ENCODE measurements around the gene MAB21L3.
A peak's percentile ranks its signal among the peaks of the same experiment; 100 is the strongest.

MAB21L3 gene

GRCh38 chr1:116112388-116113140 is 1.4 kb downstream of the MAB21L3 start:
- no peak for DNase-seq

DNA sequence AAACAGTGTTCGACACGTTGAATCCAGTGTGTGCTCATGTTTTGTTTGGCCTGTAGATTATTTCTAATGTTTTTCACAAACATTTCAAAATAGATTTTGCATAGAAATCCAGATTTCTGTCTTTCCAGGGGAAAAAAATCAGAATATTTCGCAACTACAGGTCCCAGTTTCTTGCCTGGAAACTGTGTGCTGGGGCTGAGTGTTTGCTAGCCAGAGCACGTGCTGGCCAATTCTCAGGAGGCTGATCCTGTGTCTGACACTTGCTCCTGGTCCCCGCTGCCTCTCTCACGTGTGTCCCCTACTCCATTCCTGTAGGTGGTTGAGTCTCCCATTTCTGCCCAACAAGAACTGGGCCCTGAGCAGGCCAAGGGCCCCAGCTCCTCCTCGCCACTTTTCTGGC is 2.4 kb downstream of the MAB21L3 start:
- DNase-seq = no peak

DNA sequence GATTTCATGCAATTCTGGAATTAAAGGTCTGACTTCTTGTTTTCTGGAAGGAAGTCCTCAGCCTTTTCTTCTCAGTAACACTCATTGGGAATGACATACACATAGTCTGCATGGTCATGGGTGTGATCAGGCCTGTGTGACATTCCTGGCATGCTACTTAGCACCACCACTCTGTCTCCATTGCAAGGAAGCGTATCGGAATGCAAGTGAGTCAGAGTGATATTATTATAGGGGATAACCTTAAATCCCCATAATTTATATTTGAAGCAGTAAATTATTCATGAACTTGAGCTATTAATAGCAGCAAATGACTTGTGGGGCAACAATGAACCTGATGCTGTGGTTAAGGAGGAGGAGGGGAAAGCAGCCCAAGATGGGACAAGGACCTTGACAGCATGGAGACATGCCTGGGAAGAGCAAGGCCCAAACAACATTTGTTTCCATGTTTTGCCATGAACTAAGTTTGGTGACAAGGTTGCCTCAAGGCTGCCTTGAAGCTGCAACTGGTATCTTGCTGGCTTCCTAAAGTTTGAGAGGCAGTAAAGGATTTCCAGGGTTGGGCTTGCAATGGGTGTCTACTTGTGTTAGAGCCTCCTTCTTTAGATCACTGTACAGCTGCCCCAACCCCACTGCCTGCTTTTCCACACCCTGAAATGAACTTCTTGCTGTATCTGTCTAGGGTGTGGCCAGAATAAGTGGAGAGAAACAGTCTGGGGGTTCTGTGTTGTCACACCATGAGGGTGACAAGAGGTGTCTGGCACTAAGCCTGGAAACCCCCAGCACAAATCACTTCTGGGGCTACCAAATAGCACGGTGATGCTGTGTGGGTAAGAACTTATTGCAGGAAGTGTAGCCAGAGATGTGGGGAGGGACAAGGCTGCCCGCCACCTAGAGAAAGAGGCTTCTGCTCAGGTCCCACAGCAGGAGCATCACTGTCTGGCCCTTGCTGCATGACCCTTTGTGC is 4.6 kb downstream of the MAB21L3 start:
- no peak for DNase-seq

GRCh38 chr1:116118471-116118870 is 7.3 kb downstream of the MAB21L3 start:
- DNase-seq = no peak

- no peak for DNase-seq
Observed at GRCh38 chr1:116119876-116120275, 8.7 kb downstream of the MAB21L3 start.

DNA sequence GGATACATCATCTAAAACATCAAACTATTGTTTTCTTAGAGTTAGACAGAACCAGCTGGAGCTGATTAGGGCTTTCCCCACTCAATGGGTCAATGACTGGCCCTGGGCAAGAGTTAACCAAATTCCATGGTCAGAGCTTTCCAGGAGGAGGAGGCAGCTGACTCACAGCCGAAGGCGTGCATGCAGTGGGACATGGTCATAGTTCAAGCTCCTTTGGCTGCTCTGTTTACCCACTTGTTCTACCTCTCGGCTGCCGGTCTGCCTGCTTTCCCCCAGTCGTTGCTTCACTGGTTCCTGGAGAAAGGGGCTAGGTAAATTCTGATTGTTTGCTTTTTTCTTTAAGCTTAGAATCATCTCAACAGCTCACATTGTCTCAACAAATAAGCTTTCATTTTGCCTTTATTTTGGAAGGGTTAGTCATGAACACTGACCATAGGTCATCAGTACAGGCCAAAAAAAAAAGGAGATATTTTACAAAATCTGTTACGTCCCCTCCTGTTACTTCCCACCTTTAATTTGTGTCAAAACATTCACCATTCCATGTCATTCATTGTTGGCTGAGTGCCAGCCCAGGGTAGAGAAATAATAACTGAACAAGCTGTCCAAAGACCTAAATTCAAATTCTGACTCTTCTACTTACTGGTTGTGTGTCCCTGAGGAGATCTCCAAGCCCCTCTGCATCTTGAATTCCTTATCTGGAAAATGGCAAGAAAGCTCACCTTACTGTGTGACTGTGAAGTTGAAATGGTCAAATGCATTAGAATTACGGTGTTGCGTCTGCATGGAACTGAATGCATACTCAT is 12.0 kb downstream of the MAB21L3 start:
- no peak for DNase-seq

DNA sequence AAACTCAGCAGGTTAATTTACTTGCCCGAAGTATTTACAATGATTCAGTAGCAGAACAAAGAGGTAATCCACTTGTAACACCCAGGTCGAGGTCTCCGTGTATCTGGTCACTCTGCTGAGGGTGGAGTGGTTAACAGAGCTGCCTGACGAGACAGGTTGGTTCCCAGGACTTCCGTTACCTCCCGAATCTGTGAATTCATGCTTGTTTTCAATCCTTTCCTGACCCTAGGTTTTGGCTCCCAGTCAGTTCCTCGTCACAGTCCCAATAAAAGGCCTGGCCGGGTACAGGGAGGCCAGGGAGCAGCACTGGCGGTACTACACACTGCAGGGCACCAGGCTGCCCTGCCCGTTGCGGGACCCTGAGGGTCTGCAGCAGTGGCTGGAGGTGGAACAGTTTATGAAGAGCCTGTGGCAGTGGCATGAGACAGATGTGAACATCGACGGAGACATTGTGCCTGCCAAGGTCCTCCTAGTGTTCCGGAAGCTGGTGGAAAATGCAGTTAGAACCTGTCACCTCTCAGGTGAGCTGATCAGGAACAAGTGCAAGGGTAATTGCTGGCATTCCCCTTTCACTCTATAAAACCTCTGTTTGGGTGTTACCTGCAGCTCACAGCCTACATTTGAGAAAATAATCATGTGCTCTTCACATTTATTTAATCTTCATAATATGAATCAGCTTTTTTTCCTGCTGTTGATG is 12.8 kb downstream of the MAB21L3 start:
- no peak for DNase-seq

- no peak for DNase-seq
Observed at GRCh38 chr1:116125758-116126157, 14.6 kb downstream of the MAB21L3 start.

- no peak for DNase-seq
Observed at GRCh38 chr1:116126281-116126680, 15.1 kb downstream of the MAB21L3 start.

DNA sequence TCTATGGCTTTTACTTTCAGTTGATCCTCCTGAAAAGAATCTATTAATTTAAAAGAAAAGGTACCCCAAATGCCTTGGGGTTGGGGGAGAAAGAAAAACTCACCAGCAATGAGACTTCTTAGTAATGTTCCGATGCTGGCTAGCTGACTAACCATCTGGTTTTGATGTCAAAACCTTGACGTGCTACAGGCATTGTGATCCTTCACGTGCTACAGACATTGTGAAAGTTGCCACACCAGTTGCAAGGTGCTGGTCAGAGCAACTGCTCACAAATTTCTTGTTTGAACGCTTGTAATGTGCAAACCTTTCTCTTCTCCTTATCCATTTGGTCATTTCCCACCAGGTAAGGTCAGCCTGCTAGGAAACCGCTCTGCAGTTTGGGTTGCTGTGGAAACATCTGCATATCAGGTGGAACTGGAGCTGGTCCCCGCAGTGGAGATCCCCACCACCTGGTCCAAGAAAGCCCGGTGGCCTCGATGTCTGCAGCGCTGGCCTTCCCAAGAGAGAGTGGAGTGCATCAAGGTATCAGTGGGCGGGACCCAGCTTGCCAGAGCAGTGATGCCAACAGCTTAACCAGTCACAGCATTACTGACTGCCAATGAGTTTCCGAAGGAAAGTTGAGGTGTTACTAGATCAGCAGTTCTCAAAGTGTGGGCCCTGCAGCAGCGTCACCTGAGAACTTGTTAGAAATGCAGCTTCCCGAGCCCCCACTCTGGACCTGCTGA is 16.1 kb downstream of the MAB21L3 start:
- DNase-seq = peak; percentile 35

- no peak for DNase-seq
Observed at GRCh38 chr1:116127848-116128540, 16.8 kb downstream of the MAB21L3 start.

- DNase-seq = peak; percentile 71
Observed at GRCh38 chr1:116128664-116129063, 17.5 kb downstream of the MAB21L3 start.

DNA sequence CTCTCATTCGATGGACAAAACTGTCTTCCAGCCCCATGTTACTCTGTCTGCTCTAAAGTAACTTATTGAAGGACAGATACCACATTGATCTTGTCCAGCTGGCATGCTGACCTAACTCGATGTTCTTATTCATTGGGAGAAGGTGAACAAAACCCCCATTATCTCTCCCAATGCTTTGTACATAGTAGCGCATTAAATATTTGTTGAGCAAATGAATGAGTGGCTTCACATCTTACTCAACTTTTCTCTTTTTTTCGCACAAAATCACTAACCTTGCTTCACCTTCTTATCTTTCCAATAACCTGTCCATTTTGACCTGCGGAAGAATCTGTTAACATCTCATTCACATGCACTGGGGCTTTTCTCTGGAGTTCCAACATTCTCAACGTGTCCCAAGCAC is 18.3 kb downstream of the MAB21L3 start:
- DNase-seq = no peak

DNA sequence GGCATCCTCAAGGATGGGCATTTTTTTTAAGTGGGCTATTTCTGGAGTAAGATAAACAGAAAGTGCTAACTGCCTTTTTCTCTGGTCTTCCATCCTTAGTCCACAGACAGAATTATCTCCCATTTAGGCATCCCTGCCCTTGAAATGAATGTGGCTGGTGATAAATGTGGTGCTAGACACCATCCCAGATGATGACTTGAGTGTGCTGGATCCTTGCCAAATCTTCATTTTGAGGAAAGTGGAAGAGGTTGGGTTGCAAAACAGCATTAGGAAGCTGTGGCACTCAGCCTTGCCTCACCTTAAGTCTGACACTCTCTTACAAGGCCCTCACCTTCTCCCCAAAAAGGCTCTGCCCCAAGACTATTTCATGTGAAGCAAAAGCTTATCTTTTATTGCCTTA is 19.2 kb downstream of the MAB21L3 start:
- DNase-seq = no peak

DNA sequence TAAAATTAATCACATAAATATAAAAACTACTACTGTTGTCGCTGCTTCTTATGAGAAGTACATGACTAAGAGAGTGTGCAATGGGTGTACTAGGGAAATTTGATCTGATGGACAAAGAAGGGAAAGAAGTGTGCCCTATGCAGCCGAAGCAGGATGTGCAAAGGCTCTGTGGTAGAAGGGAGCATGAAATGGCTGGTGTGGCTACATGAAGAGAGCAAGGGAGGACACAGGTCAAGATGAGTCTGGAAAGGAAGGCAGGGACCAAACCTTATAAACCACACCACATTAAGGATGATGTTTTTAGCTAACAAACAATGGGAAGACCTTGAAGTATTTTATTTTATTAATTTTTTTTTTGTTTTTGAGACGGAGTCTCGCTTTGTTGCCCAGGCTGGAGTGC is 20.0 kb downstream of the MAB21L3 start:
- DNase-seq = no peak

DNA sequence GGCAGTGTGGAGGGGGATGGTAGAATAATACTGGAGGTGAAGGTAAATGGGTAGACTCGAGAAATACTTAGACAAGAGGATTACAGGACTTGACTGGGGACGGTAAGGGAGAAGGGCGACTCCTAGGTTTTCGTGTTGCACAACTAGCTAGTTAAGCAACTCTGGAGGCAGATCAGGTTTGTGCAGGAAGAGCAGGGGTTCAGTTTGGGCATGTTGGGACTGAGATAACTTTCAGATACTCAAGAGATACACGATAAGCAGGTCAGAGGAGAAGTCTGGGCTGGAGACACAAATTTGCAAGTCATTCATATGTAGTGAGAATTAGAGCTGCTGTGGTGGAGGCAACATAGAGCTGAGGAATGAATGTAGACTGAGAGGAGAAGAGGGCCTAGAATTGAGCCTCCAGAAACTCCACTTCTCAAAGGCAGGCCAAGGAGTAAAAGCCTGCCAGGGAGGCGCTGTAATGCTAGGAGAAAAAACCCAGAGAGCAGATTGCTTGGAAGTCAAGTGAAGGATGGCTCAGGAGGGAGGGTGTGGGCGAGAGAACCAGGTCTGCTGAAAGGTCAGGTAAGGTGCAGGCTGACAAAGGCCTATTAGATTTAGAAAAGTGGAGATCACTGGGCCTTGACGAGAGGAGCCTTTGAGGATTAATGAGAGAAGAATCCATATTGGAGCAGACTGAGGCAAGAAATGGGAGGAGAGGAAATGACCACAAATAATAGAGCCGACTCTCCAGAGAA is 20.8 kb downstream of the MAB21L3 start:
- no peak for DNase-seq

- no peak for DNase-seq
Observed at GRCh38 chr1:116133696-116134475, 22.7 kb downstream of the MAB21L3 start.

GRCh38 chr1:116134476-116134773 is 23.2 kb downstream of the MAB21L3 start:
- no peak for DNase-seq

DNA sequence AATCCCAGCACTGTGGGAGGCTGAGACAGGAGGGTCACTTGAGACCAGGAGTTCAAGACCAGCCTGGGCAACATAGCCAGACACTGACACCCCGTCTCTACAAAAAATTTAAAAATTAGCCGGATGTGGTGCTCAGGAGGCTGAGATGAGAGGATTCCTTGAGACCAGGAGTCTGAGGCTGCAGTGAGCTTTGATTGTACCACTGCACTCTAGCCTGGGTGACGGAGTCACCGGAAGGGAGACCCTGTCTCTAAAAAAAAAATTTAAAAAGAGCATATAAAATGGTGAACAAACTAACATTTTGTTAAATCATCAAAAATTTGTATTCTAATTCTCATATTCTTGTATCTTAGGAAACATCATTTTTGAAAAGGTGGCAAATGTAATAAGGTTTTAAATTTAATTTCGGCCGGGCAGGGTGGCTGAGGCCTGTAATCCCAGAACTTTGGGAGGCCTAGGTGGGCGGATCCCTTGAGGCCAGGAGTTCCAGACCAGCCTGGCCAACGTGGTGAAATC is 27.1 kb downstream of the MAB21L3 start:
- no peak for DNase-seq
